Choroid plexus epithelial cell (primary cell): ENCODE data around the gene MAOB.
A peak's percentile ranks its signal among the peaks of the same experiment; 100 is the strongest.

ENCODE experiments used
- DNase-seq: peaks from one replicate; pipeline ENCODE4 v3.0.0-alpha.2; 2010; ENCODE audit warnings: low read depth
- H3K4me3 ChIP-seq: 2 replicates; pipeline ENCODE4 v1.5.1; 2011; ENCODE audit warnings: low read depth, mild to moderate bottlenecking, control low read depth, low read length, moderate library complexity
- TF ChIP-seq, protein P1 (sequence below): conservative IDR thresholded peaks from 2 replicates; pipeline ENCODE4 v1.5.1; 2011; ENCODE audit warnings: low read depth, mild to moderate bottlenecking, control low read depth, inconsistent platforms, low read length, moderate library complexity

MAOB gene

GRCh38 chrX:43758044-43758443 is 124.2 kb downstream of the MAOB start:
- no peak for DNase-seq
- H3K4me3 ChIP-seq = no peak overlapping the region
- TF ChIP-seq, protein P1, sequence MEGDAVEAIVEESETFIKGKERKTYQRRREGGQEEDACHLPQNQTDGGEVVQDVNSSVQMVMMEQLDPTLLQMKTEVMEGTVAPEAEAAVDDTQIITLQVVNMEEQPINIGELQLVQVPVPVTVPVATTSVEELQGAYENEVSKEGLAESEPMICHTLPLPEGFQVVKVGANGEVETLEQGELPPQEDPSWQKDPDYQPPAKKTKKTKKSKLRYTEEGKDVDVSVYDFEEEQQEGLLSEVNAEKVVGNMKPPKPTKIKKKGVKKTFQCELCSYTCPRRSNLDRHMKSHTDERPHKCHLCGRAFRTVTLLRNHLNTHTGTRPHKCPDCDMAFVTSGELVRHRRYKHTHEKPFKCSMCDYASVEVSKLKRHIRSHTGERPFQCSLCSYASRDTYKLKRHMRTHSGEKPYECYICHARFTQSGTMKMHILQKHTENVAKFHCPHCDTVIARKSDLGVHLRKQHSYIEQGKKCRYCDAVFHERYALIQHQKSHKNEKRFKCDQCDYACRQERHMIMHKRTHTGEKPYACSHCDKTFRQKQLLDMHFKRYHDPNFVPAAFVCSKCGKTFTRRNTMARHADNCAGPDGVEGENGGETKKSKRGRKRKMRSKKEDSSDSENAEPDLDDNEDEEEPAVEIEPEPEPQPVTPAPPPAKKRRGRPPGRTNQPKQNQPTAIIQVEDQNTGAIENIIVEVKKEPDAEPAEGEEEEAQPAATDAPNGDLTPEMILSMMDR = no peak

GRCh38 chrX:43756076-43756475 is 126.2 kb downstream of the MAOB start:
- H3K4me3 ChIP-seq = no peak overlapping the region
- TF ChIP-seq, protein P1 = no peak
- no peak for DNase-seq

- TF ChIP-seq, protein P1 = no peak
- H3K4me3 ChIP-seq = no peak overlapping the region
- DNase-seq = peak; percentile 19
These were observed 128.6 kb downstream of the MAOB start for GRCh38 chrX:43753637-43754036.

GRCh38 chrX:43750248-43750676 is 132.0 kb downstream of the MAOB start:
- no peak overlapping the region for H3K4me3 ChIP-seq
- DNase-seq = peak; percentile 72
- TF ChIP-seq, protein P1 = peak; percentile 61

DNA sequence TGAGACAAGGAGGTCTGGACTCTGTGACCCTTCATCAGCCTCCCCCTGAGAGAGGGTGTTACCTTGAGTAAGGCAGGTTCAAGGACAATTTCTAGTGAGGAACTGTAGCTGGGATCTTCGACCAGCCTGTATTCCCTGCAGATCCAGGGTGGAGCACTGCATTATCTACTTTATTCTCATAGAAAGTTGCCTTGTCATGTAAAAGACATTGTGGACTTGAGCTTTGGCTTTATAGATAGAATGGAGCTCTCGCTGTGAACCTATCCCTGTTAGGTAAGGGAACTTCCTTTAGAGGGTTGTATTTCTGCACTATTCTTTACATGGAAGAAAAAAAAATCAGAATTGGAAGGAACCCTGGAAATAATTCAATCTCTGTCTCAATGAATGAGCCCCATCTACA is 134.8 kb downstream of the MAOB start:
- no peak overlapping the region for H3K4me3 ChIP-seq
- no peak for DNase-seq
- TF ChIP-seq, protein P1 = no peak

DNA sequence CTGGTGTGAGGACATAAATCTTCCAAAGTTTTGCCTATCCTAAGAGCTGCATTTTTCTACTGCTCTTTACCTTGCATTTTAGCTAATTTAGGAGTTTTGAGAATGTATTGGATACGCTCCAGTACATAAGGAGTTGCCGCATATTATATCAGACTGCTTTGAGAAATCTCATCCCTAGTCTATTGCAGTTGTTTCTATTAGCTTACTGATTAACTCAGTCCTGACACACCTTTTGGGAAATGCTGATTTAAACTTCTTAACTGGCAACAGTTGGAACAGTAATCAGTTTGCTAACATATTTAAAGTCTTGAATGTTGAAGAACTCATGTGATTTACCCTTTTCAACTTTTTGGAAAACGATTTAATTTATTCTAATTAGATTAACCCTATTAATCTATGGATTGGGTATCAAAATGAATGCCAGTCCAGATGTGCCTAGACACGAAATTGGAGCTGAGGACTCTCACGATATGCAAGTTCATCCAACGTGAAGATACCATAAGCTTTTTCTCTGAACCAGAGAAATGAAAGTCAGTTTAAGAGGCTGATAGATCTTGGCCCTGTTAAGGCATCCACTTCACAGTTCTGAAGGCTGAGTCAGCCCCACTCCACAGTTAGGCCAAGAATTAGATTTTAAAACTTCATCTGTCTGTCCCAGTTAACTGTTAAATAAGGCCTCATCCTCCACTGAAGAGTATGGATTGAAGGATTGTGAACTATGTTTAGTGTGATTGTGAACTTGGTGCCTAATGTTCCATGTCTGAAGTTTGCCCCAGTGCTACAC is 136.1 kb downstream of the MAOB start:
- TF ChIP-seq, protein P1 = no peak
- peak; percentile 14 for DNase-seq
- H3K4me3 ChIP-seq = no peak overlapping the region

- no peak overlapping the region for H3K4me3 ChIP-seq
- TF ChIP-seq, protein P1 = no peak
- DNase-seq = no peak
These were observed 138.0 kb downstream of the MAOB start for GRCh38 chrX:43744284-43744683.
